VCaP (cell line): ENCODE measurements around the gene CHD5.
"Not testable (repeated sequence)": the region's sequence is repeated elsewhere in the genome, so short reads cannot be mapped to it uniquely, and the experiment has no call there.

Experiments used
- H3K27ac ChIP-seq: fragments of 450-650 bp; 2 replicates; pipeline ENCODE4 v1.5.1; 2017
- CTCF ChIP-seq: fragments of 450-650 bp; conservative IDR thresholded peaks from 2 replicates; pipeline ENCODE4 v1.5.1; 2017; ENCODE audit warnings: mild to moderate bottlenecking, moderate library complexity

The CHD5 gene

DNA sequence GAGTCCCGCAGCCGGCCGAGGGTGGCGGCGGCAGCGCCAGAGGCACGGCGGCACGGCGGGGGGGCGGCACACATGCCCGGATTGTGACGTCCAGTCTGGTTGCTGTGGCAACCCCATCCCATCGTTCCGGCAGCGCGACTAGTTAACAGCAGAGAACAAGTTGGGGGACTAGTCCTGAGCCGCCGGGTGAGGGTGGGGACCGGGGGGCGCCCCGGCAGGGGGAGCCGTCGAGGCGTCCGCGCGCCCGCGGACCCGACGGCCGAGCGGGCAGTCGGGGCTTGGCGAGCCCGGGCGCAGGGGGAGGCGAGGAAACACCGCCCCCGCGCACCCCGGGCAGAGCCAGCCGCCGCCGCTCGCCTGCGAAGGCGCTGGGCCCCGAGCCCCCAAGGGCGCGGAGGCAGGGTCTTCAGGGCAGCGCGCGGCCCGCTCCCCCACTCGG is at the start of gene CHD5:
Gene CHD5 (minus strand): TSS at position 54 of the 439 bp plus-strand sequence. CDS start 298 bp downstream, outside the sequence.
- peak within 1 kb of the TSS; percentile 43; the same call in 1 of the 2 replicates for H3K27ac ChIP-seq
- TF ChIP-seq CTCF: peak; percentile 36

DNA sequence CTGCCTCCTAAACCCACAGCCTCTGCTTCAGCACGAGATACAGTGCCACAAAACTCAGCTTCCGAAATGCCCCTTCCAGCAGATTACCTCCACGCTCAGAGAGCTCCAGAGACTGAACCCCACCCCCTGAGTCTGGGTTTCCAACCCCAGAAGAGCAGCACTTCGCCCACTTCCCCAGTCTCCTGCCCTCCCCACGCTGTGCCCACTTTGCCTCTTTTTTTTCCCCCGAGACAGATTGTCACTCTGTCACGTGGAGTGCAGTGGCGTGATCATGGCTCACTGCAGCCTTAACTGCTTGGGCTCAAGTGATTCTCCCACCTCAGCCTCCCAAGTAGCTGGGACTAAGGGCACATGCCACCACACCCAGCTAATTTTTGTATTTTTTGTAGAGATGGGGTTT is 45.5 kb upstream of the CHD5 start:
- no peak for TF ChIP-seq CTCF
- no peak overlapping the region for H3K27ac ChIP-seq

DNA sequence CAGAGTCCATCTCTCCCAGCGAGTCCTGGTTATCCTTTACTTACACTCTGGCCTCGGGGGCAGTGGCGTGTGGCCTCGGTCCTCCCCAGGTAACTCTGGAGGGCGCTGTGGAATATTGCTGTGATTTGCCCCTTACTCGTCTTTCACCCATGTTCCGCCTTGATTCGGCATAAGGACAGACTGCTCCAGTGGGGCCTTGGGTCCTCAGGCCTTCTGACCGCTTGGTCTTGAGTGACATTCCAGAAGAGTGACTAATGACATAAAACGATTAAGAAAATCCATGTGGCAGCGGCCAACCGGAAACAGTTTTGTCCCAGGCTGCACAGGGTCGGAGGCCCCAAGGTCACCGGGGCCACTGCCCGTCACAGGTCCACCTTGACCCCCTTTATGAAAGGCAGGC is 44.6 kb upstream of the CHD5 start:
- no peak for TF ChIP-seq CTCF
- no peak overlapping the region for H3K27ac ChIP-seq

GRCh38 chr1:6223617-6224016 is 43.5 kb upstream of the CHD5 start:
- no peak overlapping the region for H3K27ac ChIP-seq
- no peak for TF ChIP-seq CTCF

DNA sequence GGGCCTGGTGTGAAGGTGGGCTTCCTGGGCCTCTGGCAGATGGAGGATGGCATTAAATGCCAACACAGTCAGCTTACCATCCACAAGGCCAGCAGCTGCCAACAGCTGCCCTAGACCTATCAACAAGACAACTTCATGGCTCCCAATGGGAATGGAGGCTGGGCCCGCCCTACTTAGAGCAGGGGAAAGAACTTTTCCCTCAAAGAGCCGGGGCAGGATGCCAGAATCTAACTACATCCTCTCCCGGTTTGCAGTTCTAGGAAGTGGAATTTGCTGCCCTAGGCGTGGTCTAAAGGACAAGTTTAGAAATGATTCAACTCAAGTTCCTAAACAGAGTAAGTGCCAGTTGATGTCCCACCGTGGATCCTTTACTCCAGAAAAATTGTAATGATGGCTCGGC is 42.5 kb upstream of the CHD5 start:
- H3K27ac ChIP-seq: no peak overlapping the region
- TF ChIP-seq CTCF: no peak

- no peak overlapping the region for H3K27ac ChIP-seq
- no peak for TF ChIP-seq CTCF
These were observed 41.2 kb upstream of the CHD5 start for GRCh38 chr1:6221210-6221784.

DNA sequence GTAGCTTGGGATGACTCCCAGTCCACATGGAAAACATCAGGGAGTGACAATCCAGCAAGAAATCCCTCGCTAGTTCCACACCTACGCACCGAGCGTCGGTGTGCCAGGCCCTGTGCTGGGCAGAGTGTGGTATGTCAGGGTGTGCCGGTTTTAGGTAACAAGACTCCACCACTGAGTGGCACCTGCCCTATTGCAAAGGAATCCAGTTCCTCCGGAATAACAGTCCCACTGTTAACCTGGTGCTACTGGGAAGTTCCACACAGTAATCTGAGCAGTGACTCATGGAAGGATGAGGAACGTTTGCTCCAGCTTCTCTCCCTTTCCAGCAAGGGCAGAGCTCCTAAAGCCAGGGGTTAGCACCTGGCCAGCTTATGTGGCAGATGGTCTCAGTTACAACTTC is 40.1 kb upstream of the CHD5 start:
- H3K27ac ChIP-seq: no peak overlapping the region
- no peak for TF ChIP-seq CTCF

- H3K27ac ChIP-seq: not testable (repeated sequence)
These were observed 39.5 kb upstream of the CHD5 start for GRCh38 chr1:6219641-6220040.
